GM19238 (cell line): ENCODE measurements around the gene CENPM.
A peak's percentile ranks its signal among the peaks of the same experiment; 100 is the strongest.

Experiments used
- DNase-seq: peaks from one replicate; pipeline ENCODE4 v3.0.0; 2011; ENCODE audit warnings: low spot score; ENCODE audit not compliant: insufficient read length

Gene CENPM

GRCh38 chr22:41946629-41947423, at the start of gene CENPM:
Gene CENPM, minus strand, starts transcription at chr22:41947152. Its CDS starts 76 bp downstream, at chr22:41947076.
- peak; percentile 69 for DNase-seq

DNA sequence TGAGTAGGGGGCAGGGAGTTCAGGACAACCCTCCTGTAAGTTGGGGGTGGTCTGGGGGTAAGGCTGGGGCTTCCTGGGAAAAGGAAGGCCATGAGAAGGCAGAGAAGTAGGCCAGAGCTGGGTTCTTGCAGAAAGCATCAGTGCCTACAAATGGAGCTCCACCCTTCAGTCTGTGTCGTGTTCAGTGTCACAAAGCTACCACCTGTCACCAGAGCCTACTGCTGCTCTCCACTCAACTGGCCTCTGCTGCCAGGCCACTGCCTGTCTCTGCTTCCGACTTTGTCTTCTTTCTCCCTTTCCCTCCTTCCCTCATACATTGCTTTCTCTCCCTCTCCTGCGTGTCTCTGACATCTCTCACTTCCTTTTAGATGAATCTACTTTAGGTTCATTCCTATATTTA, 48.3 kb upstream of the CENPM start:
- no peak for DNase-seq

DNA sequence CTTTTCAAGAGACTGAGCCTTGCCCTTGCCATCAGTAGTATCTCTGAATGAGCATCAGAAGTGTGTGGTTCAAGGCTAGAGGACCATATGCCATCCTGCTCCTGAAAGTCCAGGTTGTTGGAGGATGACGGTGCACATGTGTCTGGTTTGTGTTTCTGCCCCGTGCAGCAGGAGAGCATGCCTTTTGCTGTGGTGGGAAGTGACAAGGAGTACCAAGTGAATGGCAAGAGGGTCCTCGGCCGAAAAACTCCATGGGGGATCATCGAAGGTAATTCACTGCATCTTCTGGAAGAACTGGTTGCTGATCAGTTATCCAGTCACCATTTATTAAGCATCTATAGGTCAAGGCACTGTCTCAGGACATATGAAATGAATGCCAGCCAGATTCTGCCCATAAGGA, 45.5 kb upstream of the CENPM start:
- no peak for DNase-seq

GRCh38 chr22:41991111-41991510, 44.2 kb upstream of the CENPM start:
- no peak for DNase-seq

GRCh38 chr22:41989246-41989645, 42.3 kb upstream of the CENPM start:
- DNase-seq: no peak

DNA sequence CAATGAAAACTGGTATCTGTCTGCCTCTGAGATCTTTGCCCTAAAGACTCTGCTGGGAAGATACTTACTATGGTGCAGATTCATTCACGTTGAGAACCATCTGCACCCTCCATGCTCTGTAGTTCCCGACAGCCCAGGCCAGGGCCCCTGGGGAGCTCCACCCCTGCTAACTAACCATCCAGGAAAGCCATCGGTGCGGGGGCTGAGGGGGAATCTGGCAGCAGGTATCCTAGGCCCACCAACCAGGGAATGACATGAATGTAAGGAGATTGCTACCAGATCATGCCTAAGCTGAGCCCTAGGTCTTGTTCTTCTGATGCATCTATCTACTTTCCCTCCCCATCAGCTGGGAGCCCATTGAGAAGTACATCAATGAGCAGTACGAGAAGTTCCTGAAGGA, 40.3 kb upstream of the CENPM start:
- no peak for DNase-seq

DNA sequence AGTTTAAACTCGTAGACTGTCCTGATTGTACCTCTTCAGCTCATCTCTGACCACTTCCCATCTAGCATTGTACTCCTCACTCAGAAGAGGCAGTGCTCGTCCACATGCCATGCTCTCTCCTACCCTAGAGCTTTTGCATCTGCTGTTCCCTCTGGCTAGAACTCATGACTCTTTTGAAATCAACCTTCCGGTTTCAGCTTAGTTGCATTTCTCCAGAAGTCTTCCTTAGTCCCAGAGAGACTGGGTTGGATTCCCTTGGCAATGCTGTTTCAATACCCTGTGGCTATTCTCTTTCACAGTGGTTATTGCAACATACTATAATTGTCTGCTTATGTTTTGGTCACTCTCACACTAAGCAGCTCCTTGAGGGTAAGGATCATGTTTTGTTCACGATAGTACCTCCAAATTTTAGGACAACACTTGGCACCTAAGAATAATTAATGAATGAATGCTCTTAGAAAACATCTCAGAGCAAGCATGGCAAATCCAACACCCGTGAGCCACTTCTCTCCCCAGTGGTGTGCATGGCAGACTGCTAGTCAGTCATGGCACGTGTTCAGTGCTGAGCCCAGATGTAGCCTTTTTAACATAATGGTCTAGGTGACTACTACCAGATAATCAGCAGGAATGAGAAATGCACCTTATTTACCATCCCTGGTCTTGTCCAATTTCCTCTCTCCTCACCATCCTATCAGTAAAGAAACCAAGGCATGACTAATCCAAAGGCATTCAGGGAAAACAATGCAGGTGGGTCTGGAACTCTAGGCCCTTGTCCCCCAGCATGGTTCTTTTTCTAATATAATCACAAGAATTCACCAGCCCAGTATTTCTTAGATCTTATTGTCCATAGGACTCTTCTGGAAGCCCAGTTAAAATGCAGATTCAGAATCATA, 36.8 kb upstream of the CENPM start:
- DNase-seq: no peak

DNA sequence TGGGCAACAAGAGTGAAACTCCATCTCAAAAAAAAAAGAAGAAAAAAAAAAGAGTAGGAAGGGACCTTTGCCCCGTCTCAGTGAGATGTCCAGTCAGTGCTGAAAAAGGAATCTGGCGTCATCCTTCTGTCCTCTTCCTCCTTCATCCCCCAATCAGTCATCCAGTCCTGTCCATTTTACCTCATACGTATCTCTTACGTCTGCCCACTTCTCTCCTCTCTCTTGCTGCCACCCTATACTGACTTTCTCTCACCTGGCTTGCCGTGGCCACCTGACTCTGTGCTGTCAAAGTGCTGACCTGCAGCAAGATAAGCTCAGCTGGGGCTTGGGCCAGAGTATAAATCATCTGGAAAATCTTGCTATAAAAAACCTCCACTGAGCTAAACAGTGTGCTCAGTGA, 35.9 kb upstream of the CENPM start:
- DNase-seq: no peak

- no peak for DNase-seq
These were observed 32.7 kb upstream of the CENPM start for GRCh38 chr22:41979423-41980250.

DNA sequence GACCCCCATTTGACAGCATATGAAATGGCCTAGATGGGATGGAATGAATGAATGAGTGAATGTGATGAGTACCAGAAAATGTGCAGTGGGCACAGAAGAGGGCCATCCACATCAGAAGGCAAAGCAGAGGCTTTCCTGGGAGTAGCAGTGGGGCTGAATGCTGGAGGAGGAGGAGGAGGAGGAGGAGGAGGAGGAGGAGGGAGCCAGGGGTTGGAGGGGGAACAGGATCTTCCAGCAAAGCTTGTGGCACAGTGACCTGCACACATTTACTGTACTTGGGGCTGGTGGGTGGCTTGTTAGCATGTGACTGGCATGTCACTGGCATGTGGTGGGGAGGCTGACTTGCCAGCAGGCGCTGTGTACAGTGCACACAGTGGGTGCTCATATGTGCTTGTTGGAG, 31.8 kb upstream of the CENPM start:
- DNase-seq: no peak

DNA sequence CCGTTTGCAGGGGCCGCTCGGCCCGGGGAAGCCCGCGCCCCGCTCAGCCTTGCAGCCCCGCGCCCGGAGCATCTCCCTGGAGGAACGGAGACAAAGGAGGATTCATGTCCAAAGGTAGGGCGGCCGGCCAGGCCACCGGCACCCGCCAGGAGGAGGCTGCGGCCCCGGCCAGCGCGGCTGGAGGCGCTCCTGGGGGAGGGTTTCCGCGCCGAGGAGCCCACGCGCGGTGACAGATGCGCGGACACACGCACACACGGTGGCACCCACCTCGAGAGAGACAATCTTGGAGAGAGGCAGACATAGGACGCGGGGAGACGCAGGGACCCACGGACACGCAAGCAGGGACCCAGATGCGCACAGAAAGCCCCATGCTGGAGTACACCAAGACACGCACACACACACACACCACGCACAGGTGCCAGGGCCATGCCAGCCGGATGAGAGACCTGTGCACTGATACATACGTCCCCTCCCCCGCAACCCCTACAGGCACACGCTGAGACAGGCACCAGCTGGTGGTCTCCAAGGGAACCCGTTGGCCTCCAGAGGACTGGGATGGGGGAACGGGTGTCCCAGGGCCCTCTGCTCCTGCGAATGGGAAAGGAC, 30.1 kb upstream of the CENPM start:
- DNase-seq: no peak

DNA sequence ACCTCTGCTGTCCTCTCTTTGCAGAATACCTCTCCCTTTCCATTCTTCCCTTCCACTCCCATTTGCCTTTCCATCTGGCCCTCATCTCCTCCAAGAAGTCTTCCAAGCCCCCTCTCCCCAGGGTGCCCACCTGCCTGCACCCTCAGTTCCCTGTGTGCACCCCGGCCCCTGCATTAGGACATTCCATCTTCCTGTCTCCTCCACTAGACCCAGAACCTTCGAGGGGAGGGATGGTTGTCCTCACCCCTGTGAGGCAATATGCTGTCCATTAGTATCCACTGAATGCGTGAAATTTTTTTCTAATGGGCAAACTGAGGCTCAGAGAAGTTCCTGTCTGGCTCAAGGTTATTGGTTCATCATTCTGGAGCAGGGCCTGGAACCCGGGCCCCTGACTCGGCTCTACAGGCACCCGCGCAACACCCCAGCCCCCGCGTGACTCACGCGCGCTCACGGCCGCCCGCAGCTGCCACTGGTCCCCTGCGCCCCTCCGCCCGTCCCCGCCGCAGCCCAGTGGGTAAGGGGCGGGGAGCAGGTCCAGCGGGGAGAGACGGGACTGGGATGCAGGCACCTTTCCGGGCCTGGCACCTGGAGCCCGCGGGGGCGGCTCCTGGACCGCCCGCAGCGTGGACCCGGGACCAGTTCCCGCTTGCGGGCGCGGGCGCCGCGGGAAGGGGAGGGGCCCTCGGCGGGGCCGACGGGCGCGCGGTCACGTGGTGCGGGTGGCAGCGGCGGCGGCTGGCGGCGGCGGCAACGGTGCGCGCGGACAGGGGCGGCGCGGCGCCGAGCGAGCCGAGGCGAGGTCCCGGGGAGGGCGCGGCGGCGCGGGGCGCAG, 29.3 kb upstream of the CENPM start:
- peak; percentile 55 for DNase-seq

DNA sequence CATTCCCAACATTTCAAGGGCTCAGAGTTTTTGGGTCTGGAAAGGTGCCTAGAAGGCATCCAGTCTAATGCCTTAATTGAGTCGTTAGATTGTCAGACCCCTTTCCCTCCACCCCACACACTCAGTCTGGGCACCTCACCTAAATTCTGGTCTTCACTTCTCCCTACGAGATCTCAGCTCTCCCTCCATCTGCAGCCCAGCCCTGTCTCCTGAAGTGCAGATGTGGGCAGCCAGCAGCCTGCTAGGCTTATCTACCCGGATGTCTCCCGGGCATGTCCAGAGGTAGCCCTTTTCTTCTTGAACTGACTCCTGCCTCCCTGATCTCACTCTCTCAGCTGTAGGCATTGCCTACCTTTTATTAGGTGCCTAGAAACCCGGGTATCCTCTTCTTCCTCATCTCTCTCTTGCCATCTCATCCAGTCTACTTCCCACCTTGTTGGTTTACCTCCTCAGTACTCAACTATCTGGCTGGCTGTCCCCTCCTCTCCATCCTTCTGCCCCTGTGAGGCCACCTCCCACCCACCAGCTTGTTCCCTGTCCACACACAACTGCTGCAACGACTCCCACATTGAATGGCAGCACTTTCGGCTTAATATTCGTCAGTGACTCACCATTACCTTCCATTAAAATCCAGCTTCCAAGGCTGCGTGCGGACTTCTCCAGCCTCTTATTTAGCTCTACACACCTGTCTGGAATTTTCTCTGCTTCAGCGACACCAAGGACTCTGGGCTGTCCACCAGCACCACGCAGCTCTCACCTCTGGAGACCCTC, 28.5 kb upstream of the CENPM start:
- no peak for DNase-seq

GRCh38 chr22:41974691-41975290, 27.8 kb upstream of the CENPM start:
- DNase-seq: no peak

DNA sequence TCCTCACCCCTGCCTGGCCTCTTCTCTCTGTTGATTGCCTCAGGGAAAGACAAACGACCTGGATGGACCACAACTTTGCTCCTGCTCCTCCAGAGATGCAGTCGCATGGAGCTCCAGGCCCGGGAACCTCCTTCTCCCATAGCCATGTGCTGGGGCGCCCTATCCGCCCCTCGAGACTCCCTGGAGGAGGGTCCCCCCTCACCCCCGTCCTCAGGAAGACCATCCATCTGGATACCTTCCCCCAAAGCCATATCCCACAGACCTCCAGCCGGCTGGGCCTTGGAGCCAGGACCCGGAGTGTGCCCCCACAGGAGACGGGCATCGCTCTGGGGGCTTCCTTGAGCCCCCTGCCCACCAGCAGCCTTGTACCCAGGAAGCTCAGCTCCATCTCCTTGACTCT, 24.5 kb upstream of the CENPM start:
- no peak for DNase-seq

- DNase-seq: no peak
These were observed 23.6 kb upstream of the CENPM start for GRCh38 chr22:41970601-41971000.

- no peak for DNase-seq
These were observed 22.2 kb upstream of the CENPM start, which contains the start of gene SEPTIN3 for GRCh38 chr22:41969110-41969646. Gene SEPTIN3, plus strand, starts transcription at chr22:41969443. Its CDS starts 2,050 bp downstream, at chr22:41971493.

DNA sequence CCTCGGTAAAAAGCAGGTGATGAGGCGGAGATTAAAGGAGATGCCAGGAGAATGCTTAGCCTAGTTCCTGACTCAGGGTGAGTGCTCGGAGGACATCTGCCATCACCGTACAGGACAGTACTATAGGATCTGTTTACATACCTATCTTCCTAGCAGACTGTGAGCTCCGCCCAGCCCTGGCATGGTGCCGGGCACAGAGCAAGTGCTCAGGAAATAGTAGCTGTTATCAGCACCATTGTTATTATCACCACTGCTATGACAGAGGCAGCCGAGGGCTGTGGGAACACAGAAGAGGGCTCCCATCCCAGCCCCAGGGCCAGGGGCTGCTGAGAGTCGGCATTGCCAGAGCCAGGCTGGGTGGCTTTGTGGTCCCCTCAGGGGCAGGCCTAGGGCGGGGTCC, 21.6 kb upstream of the CENPM start:
- no peak for DNase-seq
